PC-3 (cell line): ENCODE measurements around the gene SAMHD1.

Experiments used
- EZH2 ChIP-seq: fragments of 300-600 bp; sonication (generic); IDR thresholded peaks from one replicate; pipeline ENCODE4 v1.6.1; 2017; ENCODE audit warnings: antibody characterized with exemption, mild to moderate bottlenecking, low read length; ENCODE audit not compliant: unreplicated experiment
- TF ChIP-seq, protein P1 (sequence below): fragments of 300-600 bp; sonication (generic); conservative IDR thresholded peaks from 2 replicates; pipeline ENCODE4 v1.5.1; 2017; ENCODE audit warnings: antibody characterized with exemption, low read depth, mild to moderate bottlenecking, low read length

GRCh38 chr20:36861625-36861874, 90.0 kb downstream of the SAMHD1 start:
- TF ChIP-seq EZH2: no peak
- TF ChIP-seq, protein P1, sequence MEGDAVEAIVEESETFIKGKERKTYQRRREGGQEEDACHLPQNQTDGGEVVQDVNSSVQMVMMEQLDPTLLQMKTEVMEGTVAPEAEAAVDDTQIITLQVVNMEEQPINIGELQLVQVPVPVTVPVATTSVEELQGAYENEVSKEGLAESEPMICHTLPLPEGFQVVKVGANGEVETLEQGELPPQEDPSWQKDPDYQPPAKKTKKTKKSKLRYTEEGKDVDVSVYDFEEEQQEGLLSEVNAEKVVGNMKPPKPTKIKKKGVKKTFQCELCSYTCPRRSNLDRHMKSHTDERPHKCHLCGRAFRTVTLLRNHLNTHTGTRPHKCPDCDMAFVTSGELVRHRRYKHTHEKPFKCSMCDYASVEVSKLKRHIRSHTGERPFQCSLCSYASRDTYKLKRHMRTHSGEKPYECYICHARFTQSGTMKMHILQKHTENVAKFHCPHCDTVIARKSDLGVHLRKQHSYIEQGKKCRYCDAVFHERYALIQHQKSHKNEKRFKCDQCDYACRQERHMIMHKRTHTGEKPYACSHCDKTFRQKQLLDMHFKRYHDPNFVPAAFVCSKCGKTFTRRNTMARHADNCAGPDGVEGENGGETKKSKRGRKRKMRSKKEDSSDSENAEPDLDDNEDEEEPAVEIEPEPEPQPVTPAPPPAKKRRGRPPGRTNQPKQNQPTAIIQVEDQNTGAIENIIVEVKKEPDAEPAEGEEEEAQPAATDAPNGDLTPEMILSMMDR: no peak
